Activated CD4-positive, alpha-beta T cell treated with anti-CD3 and anti-CD28 coated beads, Interleukin-2, amount 50 U/mL, for 1 hour (primary cell): ENCODE measurements around the gene GPR171.
"Not testable (repeated sequence)": the region's sequence is repeated elsewhere in the genome, so short reads cannot be mapped to it uniquely, and the experiment has no call there.

Experiments
- DNase-seq: peaks from one replicate; pipeline ENCODE4 v3.0.0-alpha.2; 2020

Gene GPR171

GRCh38 chr3:151171145-151171757 lies 31.8 kb downstream of the GPR171 start:
- DNase-seq = no peak

- DNase-seq = not testable (repeated sequence)
Measured at GRCh38 chr3:151169948-151170679, 32.9 kb downstream of the GPR171 start.

GRCh38 chr3:151169262-151169947 lies 33.6 kb downstream of the GPR171 start:
- DNase-seq = no peak

GRCh38 chr3:151168269-151169094 lies 34.5 kb downstream of the GPR171 start:
- DNase-seq = peak; percentile 84

GRCh38 chr3:151166161-151166560 lies 36.9 kb downstream of the GPR171 start:
- no peak for DNase-seq

GRCh38 chr3:151165226-151165625 lies 37.8 kb downstream of the GPR171 start:
- no peak for DNase-seq

- DNase-seq = no peak
Measured at GRCh38 chr3:151159806-151160205, 43.2 kb downstream of the GPR171 start.

GRCh38 chr3:151156618-151157216 lies 46.3 kb downstream of the GPR171 start:
- DNase-seq = no peak

GRCh38 chr3:151155409-151156128 lies 47.4 kb downstream of the GPR171 start:
- DNase-seq = no peak

GRCh38 chr3:151154566-151154965 lies 48.5 kb downstream of the GPR171 start:
- DNase-seq = no peak

- DNase-seq = no peak
Measured at GRCh38 chr3:151152455-151153079, 50.4 kb downstream of the GPR171 start.
